Fibroblast of lung (primary cell): ENCODE results near the gene GRN. TPM values are rescaled to one million over a fixed set of nuclear protein-coding genes. Genes with fewer than 3 reads are reported as not detected.

Source experiments
- DNase-seq, 2 donors: peaks; one replicate each; pipeline versions ENCODE4 v3.0.0 to v3.0.0-alpha.2; 2010; ENCODE audit warnings: low read depth in 2 of 2
- H2AFZ ChIP-seq: 2 replicates; pipeline ENCODE4 v1.5.1; 2012; ENCODE audit warnings: low read length, control low read depth, inconsistent platforms
- H3K27ac ChIP-seq: 2 replicates; pipeline ENCODE4 v1.5.1; 2011; ENCODE audit warnings: low read length, control low read depth; ENCODE audit not compliant: insufficient read depth
- H3K27me3 ChIP-seq: 2 replicates; pipeline ENCODE4 v1.5.1; 2011; ENCODE audit warnings: mild to moderate bottlenecking, low read length; ENCODE audit not compliant: control insufficient read depth, insufficient read depth
- H3K36me3 ChIP-seq: 2 replicates; pipeline ENCODE4 v1.5.1; 2011; ENCODE audit warnings: low read length; ENCODE audit not compliant: control insufficient read depth, insufficient read depth
- H3K4me1 ChIP-seq: 2 replicates; pipeline ENCODE4 v1.5.1; 2011; ENCODE audit warnings: low read length; ENCODE audit not compliant: control insufficient read depth, insufficient read depth; ENCODE audit errors: extremely low read depth
- H3K4me2 ChIP-seq: 2 replicates; pipeline ENCODE4 v1.5.1; 2011; ENCODE audit warnings: low read length, control low read depth; ENCODE audit not compliant: insufficient read depth; ENCODE audit errors: extremely low read depth
- H3K4me3 ChIP-seq, 4 experiments: fragments of 200-600 bp in 1 of 4; sonication (generic) in 1 of 4; replicated peaks in 1 of 4; 2 replicates each; pipeline ENCODE4 v1.5.1; 2011 to 2016; ENCODE audit warnings: low read length in 4 of 4, low read depth in 3 of 4, mild to moderate bottlenecking in 3 of 4, control low read depth in 2 of 4, inconsistent platforms in 1 of 4, mixed read lengths in 1 of 4; ENCODE audit not compliant: insufficient read depth in 1 of 4; ENCODE audit errors: control extremely low read depth in 1 of 4
- H3K79me2 ChIP-seq: 2 replicates; pipeline ENCODE4 v1.5.1; 2012; ENCODE audit warnings: mild to moderate bottlenecking, low read length, inconsistent platforms; ENCODE audit not compliant: control insufficient read depth, insufficient read depth
- H3K9ac ChIP-seq: 2 replicates; pipeline ENCODE4 v1.5.1; 2011; ENCODE audit warnings: mild to moderate bottlenecking, low read length, control low read depth; ENCODE audit not compliant: insufficient read depth
- H3K9me3 ChIP-seq: 2 replicates; pipeline ENCODE4 v1.5.1; 2012; ENCODE audit warnings: low read depth, low read length; ENCODE audit not compliant: control insufficient read depth, insufficient read depth
- H4K20me1 ChIP-seq: 2 replicates; pipeline ENCODE4 v1.5.1; 2011; ENCODE audit warnings: low read length; ENCODE audit not compliant: control insufficient read depth, insufficient read depth; ENCODE audit errors: extremely low read depth
- CTCF ChIP-seq, 2 donors: IDR thresholded peaks in 1 of 2; conservative IDR thresholded peaks in 1 of 2; 1 replicate in 1 of 2; 2 replicates in 1 of 2; pipeline ENCODE4 v1.5.1; 2011 to 2012; ENCODE audit warnings: low read length in 2 of 2, control low read depth in 1 of 2, inconsistent platforms in 1 of 2, low read depth in 1 of 2, mild to moderate bottlenecking in 1 of 2
- EZH2 ChIP-seq: IDR thresholded peaks from 2 replicates; pipeline ENCODE4 v1.5.1; 2012; ENCODE audit warnings: low read length, control low read depth, mild to moderate bottlenecking; ENCODE audit errors: missing control alignments
- polyA plus RNA-seq, 2 donors: library from polyadenylated mRNA; depleted of rRNA in 1 of 2; stranded (reverse) in 1 of 2; unstranded in 1 of 2; fragments of >200 nt; gene quantifications; 2 replicates each; pipeline ENCODE4 v1.2.1, GENCODE V29; 2011 to 2012; ENCODE audit warnings: missing spikeins in 1 of 2
- total RNA-seq: library from RNA; depleted of rRNA; stranded (reverse); fragments of >200 nt; gene quantifications from 2 replicates; pipeline ENCODE4 v1.2.1, GENCODE V29; 2014

The GRN gene
- total and polyA plus RNA-seq, 2 donors (not counting 1 experiment from before 2014, with no cell fraction given): 146 to 315 TPM

- Histone ChIP-seq H2AFZ (no peak overlapping the region), H3K4me1 (peaks cover 2% of the 10 kb centered on the region), H3K4me3 (no peak overlapping the region), H3K36me3 (peaks cover 7% of the 10 kb centered on the region), H3K9me3 (no peaks in the 10 kb centered on the region), H3K27ac (no peak overlapping the region), H3K79me2 (peaks cover 6% of the 10 kb centered on the region), H3K27me3 (peaks cover 4% of the 10 kb centered on the region), H4K20me1 (no peaks in the 10 kb centered on the region), H3K4me2 (no peak overlapping the region), H3K9ac (no peak overlapping the region)
- DNase-seq: no peak
- TF ChIP-seq CTCF (conservative IDR thresholded peaks at IDR 0.05 in 1 of 2, IDR thresholded peaks at IDR 0.05 in 1 of 2; ENCODE audit: low read depth in 1 of 2, low read length in 2 of 2) (no peak), EZH2 (no peak)
Measured at GRCh38 chr17:44321246-44322120, 23.6 kb upstream of the GRN start.

GRCh38 chr17:44322236-44322895 lies 22.7 kb upstream of the GRN start:
- no peak overlapping the region for H2AFZ ChIP-seq
- H3K27ac ChIP-seq: no peak overlapping the region
- H3K36me3 ChIP-seq: peaks cover 7% of the 10 kb centered on the region
- no peak for DNase-seq
- H3K9me3 ChIP-seq: no peaks in the 10 kb centered on the region
- TF ChIP-seq EZH2: no peak
- TF ChIP-seq CTCF (conservative IDR thresholded peaks at IDR 0.05 in 1 of 2, IDR thresholded peaks at IDR 0.05 in 1 of 2; ENCODE audit: low read depth in 1 of 2, low read length in 2 of 2): no peak
- no peak overlapping the region for H3K4me3 ChIP-seq
- no peaks in the 10 kb centered on the region for H3K27me3 ChIP-seq
- no peak overlapping the region for H3K9ac ChIP-seq
- H3K79me2 ChIP-seq: peaks cover 6% of the 10 kb centered on the region
- peaks cover 2% of the 10 kb centered on the region for H3K4me1 ChIP-seq
- H4K20me1 ChIP-seq: no peaks in the 10 kb centered on the region
- no peak overlapping the region for H3K4me2 ChIP-seq

- Histone ChIP-seq H3K4me1 (peaks cover 2% of the 10 kb centered on the region), H2AFZ (no peak overlapping the region), H4K20me1 (no peaks in the 10 kb centered on the region), H3K79me2 (peaks cover 6% of the 10 kb centered on the region), H3K4me3 (peak overlapping the region; percentile 70 to 82 (median 79)), H3K4me2 (peak overlapping the region; percentile 98), H3K36me3 (peaks cover 7% of the 10 kb centered on the region), H3K27me3 (no peaks in the 10 kb centered on the region), H3K9ac (peak overlapping the region; percentile 73), H3K27ac (peak overlapping the region; percentile 71), H3K9me3 (no peaks in the 10 kb centered on the region)
- DNase-seq: no peak
- TF ChIP-seq CTCF (conservative IDR thresholded peaks at IDR 0.05 in 1 of 2, IDR thresholded peaks at IDR 0.05 in 1 of 2; ENCODE audit: low read depth in 1 of 2, low read length in 2 of 2) (no peak), EZH2 (no peak)
Measured at GRCh38 chr17:44323359-44324091, 21.6 kb upstream of the GRN start.
